Adrenal gland (tissue), 5 donors: ENCODE results near the gene MRRF.

Source experiments
- CTCF ChIP-seq, 6 experiments: fragments of 450-650 bp in 4 of 6; fragments of 200-600 bp in 2 of 6; sonication (generic) in 1 of 6; IDR thresholded peaks; 1 replicate in 5 of 6; 2 replicates in 1 of 6; pipeline versions ENCODE4 v1.5.1 to v1.8.0; 2016 to 2021; ENCODE audit warnings: antibody characterized with exemption in 6 of 6, mild to moderate bottlenecking in 2 of 6, moderate library complexity in 1 of 6
- POLR2A ChIP-seq, 2 donors: fragments of 450-650 bp; IDR thresholded peaks; one replicate each; pipeline ENCODE4 v1.6.1; 2017; ENCODE audit warnings: antibody characterized with exemption in 2 of 2, mild to moderate bottlenecking in 2 of 2, moderate library complexity in 1 of 2
- donor health status: DM: no; HTN: no; CAD: no.

- TF ChIP-seq CTCF (IDR thresholded peaks at IDR 0.05) (no peak), POLR2A (IDR thresholded peaks at IDR 0.05) (no peak)
These were observed 104.0 kb downstream of the MRRF start for GRCh38 chr9:122368642-122369041.
